HCEC 1CT (cell line): ENCODE data around the gene FAM171A1.

Experiments
- DNase-seq: peaks from one replicate; pipeline ENCODE4 v3.0.0-alpha.2; 2017

The FAM171A1 gene

DNA sequence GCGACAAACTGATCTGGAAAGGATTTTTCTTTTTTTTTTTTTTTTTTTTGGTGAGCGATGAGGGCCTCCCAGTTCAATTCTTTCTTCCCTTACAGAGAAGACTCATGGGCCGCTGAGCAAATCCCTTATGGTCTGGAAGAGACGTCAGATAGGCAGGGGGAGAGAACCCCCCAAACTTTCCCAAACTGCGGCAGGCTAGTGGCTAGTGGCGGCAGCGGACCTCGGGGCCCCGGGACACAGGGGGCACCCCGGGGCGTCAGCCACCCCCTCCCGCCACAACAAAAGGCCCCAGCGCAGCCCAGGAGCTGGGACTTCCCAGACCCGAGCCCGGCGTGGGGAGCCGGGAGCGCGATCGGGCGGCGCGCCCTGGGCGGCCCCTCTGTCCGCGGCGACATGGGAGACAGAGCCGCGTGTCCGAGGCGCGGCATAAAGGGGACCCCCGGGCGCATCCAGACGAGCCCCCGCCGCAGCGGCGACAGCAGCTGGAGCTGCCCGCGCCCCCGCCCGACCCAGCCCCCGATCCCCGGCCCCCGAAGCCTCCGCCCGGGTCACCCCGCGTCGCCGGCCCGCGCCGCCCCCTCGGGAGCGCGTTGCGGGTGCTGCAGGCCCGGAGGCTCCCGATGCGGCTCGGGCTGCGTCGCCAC is 755 bp downstream of the FAM171A1 start:
- DNase-seq = peak; percentile 34

DNA sequence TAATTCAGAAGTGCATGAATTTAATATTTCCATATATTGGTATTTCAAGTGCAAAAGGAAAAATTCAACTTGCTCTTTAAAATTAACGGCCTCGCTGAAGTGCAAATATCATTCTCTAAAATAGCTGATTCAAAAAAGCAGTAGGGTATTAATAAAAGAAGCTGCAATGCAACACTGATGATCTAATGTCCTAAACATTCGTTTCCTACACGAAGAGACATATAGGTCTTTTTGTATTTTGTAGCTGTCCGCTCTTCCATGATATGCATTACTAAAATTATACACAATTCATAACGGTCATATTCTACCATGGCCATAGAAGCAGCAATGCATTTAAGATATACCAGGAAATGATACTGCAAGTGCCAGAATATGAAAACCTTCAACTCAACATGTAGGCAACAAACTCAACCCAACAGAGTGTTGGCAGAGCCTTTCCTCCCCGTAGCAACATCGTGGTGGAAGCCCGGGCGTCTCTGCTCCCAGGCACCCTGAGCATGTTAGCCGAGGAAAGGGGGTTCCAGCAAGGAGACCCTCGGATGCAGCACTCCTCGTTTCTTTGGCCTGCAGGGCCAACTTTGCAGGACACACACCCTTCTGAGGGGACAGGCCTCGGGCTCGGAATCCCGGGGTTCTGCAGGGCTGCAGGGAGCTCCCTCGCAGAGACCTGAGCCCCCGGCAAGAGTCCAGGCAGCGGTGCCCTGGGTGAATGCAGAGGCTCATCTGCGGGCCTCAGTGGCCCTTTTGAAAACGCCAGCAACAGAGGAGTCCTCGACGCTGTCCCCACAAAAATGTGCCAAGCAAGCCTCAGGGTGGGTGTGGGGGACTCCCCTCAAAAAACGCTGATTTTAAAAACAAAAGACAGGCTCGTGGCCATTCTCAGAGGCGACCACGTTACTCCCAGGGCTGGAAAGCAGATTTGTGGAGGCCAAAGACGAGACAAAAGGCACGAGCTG is 1.6 kb downstream of the FAM171A1 start:
- no peak for DNase-seq

DNA sequence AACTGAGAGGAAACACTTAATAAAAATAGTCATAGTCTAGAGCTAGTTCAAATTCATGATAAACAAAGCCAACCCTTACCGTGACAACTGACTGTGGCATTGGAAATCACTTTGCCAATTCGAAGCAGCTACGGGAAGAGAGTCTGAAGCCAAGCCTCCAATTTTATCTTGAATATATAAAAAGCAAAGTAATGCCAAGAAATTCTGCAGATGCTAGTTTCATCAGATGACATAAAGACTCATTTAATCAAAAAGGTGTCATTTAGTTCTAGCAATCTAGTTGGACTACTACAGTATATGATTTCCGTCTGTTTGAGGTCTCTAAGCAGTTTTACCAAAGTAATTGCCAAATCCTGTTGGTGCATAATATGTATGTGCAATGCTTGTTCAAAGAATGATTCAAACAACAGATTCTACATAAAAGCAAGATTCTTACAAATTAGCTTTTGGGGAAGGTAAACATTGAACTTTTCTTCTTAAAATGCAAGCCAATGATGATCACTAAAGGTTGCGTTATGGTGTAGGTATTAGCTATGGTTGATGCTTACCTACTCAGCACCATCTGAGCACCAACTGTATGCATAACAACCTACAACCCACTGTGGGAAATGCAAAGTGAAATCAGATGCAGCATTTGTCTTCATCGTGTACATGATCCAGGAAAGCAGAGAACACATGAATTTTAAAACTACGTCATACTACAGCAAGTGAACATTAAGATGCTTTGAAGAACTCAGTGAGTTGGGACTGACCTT is 2.8 kb downstream of the FAM171A1 start:
- no peak for DNase-seq

DNA sequence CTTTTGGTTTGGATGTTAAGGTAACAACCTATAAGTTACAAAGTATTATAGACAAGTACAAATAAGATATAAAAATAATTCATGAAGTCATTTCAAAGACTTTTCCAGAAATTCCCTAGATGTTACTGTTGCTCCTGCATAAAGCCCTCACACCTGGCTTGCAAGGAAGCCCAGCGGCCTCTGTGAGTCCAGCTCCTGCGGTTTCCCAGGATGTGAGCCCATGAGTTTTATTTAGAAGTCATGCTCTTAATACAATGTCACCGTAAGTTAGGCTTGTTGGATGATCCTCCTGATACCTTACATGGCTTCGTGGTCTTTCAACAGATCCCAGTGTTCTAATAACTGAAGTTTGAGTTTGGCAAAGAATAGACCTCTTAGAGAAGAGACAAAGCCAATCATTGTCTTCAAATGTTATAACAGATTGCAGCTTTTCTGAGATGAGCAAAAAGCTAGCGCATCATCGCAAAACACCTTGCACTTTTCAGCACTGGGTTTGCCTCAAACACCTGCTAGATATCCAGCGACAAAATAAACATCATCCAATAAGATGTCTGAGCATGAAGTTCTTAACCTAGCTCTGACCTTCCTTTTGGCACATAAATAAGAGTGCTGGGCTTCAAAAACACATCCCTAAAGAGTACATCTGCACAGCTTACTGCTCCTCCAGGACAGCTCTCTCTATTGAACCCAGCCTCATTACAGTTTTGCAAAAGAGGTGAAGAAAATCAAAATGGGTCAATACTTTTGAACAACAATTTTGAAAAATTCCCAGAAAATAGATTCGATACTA is 3.6 kb downstream of the FAM171A1 start:
- DNase-seq = no peak

DNA sequence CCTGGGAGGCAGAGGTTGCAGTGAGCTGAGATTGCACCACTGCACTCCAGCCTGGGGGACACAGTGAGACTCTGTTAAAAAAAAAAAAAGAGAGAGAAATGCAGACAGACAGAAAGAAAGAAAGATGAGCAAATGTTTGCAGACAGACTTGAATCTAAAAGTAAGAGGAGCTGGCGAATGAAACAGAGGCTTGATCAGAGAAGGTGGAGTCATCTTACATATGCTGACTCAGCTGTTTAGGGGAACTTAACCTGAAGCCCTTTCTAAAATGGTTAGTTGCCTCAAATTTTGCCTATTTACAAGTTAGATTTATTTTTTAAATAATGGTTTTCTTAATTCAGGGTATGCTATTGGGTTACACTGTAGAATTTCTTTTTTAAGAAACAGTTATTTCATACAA is 5.4 kb downstream of the FAM171A1 start:
- no peak for DNase-seq

DNA sequence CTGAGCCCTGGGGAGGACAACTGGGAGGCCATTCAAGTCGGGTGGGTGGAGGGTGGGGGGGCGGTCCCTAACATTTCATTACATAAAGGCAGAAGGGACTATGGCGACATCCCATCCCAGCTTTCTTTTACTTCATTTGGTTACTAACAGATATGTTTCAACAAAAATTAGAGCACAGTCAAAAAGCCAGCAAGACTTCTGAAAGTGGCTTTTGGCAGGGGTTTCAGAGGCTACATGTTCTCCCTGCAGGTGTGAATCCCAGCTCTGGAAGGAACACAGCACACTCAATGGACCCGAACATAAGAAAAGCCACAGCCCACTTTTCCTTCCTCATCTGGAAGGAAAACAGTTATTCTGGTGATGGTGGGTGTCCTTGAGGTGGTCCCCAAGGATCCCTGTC is 7.1 kb downstream of the FAM171A1 start:
- no peak for DNase-seq

DNA sequence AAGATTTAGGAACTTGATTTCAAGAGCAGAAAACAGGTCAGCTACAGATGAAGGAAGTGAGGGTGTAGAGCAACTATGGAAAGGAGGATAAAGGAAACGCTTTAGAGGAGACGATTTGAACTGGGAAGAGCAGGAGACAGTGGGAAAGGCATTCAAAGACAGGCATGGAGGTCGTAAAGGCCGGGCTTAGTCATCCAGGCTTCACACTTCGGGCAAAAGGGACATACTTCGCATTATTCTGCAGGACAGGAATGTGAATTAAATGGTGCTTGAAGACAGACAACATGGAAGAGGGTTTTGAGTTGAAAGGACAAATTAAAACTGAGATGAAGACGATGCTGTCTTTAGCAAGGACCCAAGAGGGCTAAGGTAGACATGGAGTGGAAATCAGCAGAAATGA is 8.1 kb downstream of the FAM171A1 start:
- peak; percentile 47 for DNase-seq

DNA sequence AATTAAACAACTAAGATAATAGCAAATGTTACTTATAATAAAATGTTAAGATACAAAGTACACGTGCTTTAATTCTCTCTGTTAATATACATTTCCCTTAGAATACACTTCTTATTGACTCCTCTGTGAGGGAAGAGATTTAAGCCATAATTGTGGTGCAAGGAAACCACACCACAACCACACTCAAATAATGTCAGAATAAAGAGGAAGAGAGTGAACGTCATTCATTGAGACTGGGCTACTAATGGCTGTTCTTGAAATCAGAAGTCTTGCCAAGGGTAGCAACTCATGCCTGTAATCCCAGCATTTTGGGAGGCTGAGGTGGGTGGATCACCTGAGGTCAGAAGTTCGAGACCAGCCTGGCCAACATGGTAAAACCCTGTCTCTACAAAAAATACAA is 10.0 kb downstream of the FAM171A1 start:
- DNase-seq = no peak

DNA sequence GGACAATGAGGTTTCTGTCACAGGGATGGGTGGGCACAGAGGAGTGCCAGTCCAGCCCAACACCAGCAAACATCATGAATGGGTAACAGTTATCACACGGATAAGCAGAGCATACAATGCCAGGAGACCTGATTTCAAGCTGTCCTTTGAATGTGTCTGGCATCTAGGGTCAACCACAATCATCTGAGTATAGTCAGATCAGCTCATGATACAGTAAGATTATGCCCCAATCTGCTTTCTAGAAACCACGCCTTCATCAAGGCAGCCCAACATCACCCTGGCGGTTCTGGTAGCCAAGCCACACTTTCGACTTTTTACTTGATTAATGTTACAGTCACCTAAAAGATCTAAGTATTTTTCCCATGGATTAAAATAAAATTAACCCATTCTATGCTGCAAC is 10.5 kb downstream of the FAM171A1 start:
- no peak for DNase-seq

DNA sequence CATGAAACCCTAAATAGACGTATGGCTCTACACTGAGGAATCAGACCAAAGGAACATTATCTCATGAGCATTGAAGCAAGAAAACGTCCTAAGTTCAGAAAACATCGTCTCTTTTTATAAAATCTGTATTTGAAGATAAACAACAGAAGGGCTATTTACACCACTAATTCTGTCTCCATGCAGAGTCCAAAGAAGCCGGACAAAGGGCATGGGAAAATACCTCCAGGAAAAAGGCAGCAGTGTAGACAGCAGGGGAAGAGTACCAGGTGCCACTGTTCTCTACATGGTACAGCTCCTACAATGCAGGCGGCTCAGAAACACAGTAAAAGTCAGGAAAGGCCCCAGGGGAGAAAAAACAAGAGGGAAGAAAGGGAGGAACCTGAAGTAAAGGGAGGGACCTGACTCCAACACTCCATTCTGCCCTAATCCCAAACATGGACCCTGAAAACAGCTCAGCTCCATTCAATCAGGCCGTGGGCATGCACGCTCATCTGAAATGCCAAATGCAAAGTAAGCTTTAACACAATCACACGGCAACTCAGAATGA is 17.5 kb downstream of the FAM171A1 start:
- DNase-seq = no peak

DNA sequence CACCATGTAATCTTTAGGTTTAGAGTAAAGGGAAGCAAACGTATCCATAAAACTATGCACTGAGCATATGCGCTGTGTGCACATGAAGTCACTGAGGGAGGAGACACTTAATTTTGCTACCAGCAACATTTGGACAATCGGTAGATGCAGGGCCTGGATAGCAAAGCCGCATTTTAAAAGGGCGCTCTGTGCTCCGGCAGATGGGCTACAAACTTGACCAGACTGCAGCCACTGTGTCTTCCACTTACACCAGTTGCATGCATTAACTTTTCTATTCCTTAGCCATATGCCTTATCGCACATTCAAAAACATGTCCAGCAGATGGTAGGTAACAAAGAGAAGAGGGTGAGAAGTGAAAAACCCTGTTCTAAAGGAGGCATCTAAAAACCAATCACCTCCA is 18.3 kb downstream of the FAM171A1 start:
- DNase-seq = no peak

DNA sequence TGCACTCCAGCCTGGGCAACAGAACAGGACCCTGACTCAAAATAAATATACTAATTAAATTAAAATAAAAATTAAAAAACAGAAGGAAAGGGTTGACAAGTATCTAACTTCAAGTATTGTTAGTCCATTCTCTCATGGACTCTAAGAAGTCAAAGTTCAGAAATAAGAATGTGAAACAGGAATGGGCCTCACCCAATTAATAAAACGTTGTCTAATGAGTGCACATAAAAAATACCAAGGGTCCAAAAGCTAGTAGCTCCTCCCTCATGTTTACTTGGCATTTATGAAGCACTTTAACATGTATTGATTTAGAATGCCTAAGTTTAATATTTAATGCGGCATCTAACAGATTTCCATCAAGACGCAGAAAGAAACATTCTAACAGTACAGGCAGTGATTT is 18.9 kb downstream of the FAM171A1 start:
- DNase-seq = no peak

DNA sequence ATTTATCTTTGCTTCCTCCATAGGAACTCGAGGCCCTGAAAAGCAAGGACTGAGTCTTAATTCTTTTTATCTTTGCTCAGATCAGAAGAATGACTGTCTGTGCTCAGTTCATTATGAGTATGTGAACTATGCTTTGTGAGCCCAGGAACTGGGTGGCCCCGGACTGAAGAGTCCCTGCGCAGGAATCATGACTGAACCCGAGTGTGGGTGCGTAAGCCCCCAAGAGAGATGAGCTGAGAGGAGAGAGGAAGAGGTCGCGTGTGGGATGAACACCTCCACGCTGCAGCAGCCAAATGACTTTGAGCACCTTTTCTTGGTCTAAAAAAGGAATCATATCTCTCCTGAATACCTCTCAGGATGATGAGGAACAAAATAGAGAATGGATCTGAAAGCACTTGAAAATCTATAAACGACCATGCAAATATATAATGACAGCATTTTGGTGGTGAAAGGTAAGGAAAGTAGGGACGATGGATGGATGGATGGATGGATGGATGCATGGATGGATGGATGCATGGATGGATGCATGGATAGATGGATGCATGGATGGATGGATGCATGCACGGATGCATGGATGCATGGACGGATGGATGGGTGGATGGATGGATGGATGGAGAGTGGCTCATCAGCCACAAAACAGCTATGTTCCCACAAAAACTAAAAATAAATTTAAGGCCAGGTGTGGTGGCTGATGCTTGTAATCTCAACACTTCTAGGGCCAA is 19.8 kb downstream of the FAM171A1 start:
- DNase-seq = no peak

DNA sequence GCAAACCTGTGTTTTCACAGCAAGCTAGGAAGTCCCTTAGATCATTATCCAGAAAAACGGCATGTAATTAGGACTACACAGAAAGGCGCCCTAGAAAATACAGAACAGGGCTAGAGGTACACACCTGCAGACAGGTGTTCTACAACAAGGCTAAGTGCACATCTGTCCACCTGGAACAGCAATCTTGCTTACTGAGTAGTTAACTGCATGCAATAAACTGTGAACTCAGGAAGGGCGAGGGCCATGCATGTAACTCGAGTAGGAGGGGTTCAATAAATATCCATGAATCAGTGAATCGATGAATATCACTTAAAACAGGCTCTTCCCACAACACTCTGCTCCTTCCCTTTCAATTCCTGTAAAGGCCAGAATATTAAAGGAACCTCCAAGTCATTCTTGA is 22.0 kb downstream of the FAM171A1 start:
- no peak for DNase-seq

DNA sequence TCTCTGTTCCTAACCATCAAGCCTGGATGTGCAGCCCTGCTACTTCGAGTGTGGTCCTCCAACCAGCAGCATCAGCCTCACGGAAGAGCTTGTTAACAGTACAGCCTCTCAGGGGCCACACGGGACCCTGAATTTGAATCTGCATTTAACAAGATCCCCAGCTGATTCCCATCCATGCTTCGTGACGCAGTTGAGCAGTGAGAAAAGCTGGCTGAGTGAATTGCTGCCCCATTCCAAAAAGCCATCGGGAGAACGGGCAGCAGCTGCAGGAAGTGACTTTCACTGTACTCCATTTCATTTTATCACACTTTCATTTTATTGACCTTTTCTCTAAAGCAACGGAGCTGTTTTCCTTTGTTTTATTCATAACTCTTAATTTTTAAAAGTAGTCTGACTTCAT is 22.5 kb downstream of the FAM171A1 start:
- peak; percentile 16 for DNase-seq

DNA sequence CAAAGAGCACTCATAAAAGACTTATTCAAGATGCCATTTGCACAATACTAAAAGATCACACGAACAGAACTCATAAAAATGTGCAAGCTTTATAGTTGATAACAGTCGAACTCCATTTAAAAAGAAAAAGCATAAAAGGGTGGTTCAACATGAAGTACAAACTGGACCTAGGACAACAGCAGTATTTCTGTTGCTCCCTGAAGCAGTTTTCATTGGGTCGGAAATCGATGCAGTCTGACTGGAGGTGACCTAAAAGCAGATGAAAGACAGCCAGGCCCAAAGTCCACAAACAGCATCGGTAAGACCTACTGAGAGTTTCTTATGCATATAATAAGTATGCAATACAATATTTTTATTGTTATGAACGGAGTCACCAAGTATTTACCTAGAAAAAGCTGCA is 23.9 kb downstream of the FAM171A1 start:
- DNase-seq = no peak

DNA sequence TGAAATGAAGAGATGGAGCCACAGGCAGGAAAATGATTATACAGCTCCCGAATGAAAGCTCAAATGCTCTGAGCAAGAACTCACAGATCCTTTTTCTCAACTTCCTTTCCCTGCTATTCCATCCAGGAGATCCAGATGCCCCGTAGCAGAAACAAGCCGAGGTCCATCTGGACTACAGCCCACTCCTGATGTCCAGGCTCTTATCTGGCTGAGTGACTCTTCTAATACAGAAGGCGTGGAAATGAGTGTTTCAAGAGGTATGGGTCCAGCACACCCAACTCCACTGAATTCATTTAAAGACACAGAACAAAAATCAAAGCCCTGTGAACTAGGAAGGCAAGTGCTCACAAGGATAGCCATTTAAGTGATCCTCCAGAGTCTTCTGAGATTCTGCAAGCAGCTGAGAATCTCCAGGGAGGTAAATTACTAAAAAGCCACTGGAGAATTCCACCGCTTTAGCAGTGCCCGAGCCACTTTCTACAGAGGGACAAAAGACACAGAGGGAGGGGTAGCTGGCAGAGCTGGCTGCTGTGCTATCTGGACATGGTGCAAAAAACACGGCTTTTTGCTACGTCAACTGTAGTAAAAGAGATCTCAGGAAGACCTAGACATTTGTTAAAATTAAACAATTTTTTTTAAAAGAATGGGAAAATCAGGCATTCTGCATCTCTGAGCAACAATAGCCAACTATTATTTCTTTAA is 24.5 kb downstream of the FAM171A1 start:
- no peak for DNase-seq

DNA sequence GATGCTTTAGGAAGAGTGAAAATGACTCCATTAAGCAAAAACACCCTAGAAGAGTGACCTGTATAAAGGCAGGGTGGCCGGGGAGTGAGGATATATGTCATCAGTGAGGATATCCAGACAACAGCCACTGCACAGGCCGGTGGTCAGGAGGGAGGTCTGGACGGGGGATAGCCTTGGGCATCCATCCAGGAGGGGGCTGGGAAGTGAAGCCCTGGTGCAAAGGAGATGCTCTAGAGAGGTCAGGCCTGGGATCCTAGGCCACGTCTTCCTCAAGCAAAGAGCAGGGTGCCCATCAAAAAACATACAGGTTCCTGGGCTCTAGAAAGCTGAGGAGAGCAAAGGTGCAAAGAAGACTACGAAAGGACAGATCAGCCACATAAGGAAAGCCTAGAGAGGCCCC is 25.6 kb downstream of the FAM171A1 start:
- DNase-seq = no peak

DNA sequence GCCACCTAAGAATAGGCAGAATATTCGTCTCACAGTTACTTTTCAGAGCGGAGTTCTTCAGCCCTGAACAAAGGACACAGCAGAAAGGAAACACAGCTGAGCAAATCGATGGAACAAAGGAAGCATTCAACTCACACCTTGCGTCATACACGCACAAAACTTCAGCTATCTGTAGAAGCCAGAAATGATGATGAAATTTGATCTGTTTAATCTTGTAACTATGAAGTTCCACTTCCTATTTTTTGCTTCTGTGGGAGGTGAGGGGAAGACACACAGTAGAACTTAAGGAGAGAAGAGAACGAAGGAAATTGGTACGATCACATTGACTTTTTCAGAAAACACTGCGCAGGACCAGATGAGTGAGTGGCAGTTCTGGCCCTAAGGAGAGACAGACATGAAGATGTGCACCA is 26.2 kb downstream of the FAM171A1 start:
- DNase-seq = no peak

DNA sequence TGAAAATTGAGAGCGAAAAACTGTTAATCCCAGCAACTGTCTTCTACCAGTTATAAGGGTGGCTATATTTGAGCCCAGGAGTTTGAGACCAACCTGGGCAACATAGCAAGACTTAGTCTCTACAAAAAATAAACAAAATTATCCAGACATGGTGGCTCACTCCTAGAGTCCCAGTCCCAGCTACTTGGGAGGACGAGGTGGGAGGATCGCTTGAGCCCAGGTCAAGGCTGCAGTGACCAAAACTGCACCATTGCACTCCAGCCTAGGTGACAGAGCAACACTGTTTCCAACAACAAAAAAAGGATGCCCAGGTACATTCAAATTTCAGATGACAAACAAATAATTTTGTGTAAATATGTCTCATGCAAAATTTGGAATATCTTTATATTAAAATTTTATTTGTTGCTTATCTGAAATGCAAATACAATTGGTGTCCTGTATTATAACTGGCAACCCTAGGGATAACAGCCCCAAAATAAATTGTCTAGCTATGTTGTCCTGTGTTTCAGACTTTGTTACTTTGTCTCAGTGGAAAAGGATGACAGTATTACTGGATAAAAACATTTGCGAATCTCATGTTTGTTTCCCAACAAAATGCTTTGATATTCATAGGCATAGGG is 26.7 kb downstream of the FAM171A1 start:
- DNase-seq = no peak

DNA sequence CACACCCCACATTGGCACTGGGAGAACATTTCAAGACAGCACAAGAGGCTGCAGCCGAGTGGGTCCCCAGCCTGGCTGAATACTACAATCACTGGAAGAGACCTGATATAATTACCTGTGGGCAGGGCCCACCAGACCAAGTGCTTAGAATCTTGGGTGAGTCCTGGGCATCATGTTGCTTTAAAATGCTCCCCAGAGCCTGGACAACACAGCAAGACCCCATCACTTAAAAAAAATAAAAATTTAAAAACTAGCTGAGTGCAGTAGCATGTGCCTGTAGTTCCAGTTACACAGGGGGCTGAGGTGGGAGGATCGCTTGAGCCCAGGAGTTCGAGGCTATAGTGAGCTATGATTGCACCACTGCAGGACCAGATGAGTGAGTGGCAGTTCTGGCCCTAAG is 28.1 kb downstream of the FAM171A1 start:
- no peak for DNase-seq
